H1 (cell line): ENCODE results near the gene LSM10. TPM values are rescaled to one million over a fixed set of nuclear protein-coding genes. Genes with fewer than 3 reads are reported as not detected.

Experiments used
- CTCF ChIA-PET: fragments of 300-600 bp; sonication (Branson Sonifier 250); formaldehyde crosslinking; loops from one replicate; lab custom pipeline; 2021; ENCODE audit not compliant: partially characterized antibody; lab: Charles Lee
- POLR2A ChIA-PET: fragments of 300-600 bp; sonication (Branson Sonifier 250); formaldehyde crosslinking; loops from one replicate; lab custom pipeline; 2021; ENCODE audit warnings: inconsistent platforms; ENCODE audit not compliant: partially characterized antibody; lab: Charles Lee
- DNase-seq, 2 experiments: peaks; one replicate each; pipeline versions ENCODE4 v3.0.0 to v3.0.0-alpha.2; 2010 to 2022; ENCODE audit warnings: low spot score in 2 of 2, low read depth in 1 of 2, mixed read lengths in 1 of 2
- FAIRE-seq: peaks from 2 replicates; lab custom pipeline; 2011; peaks lifted over from hg19 to GRCh38; lab: Jason Lieb, UNC
- H2AFZ ChIP-seq: 2 replicates; pipeline ENCODE4 v1.8.1; 2012; ENCODE audit warnings: low read length, inconsistent platforms
- H2AK5ac ChIP-seq: 2 replicates; pipeline ENCODE4 v1.6.1; 2013; ENCODE audit warnings: low read depth, low read length
- H2BK120ac ChIP-seq: replicated peaks from 2 replicates; pipeline ENCODE3; 2013; ENCODE audit warnings: low read depth, low read length, inconsistent platforms
- H2BK12ac ChIP-seq: 2 replicates; pipeline ENCODE4 v1.6.1; 2013; ENCODE audit warnings: low read depth, low read length
- H2BK15ac ChIP-seq: 2 replicates; pipeline ENCODE4 v1.6.1; 2013; ENCODE audit warnings: low read length
- H2BK20ac ChIP-seq: 2 replicates; pipeline ENCODE4 v1.6.1; 2013; ENCODE audit warnings: low read length
- H2BK5ac ChIP-seq: 2 replicates; pipeline ENCODE4 v1.6.1; 2013; ENCODE audit warnings: low read depth, low read length
- H3K14ac ChIP-seq: 2 replicates; pipeline ENCODE4 v1.6.1; 2013; ENCODE audit warnings: inconsistent platforms; ENCODE audit not compliant: insufficient read length
- H3K18ac ChIP-seq: 2 replicates; pipeline ENCODE4 v1.6.1; 2013; ENCODE audit warnings: low read length; ENCODE audit errors: extremely low read depth
- H3K23ac ChIP-seq: 2 replicates; pipeline ENCODE4 v1.6.1; 2013; ENCODE audit warnings: inconsistent platforms; ENCODE audit not compliant: insufficient read length
- H3K23me2 ChIP-seq: 2 replicates; pipeline ENCODE4 v1.6.1; 2013; ENCODE audit warnings: low read depth, low read length
- H3K27ac ChIP-seq: 2 replicates; pipeline ENCODE4 v1.6.1; 2011; ENCODE audit warnings: low read depth, low read length, inconsistent platforms
- H3K27me3 ChIP-seq, 4 experiments: replicated peaks in 1 of 4; 1 replicate in 1 of 4; 2 replicates in 3 of 4; pipeline versions ENCODE4 v1.6.1 to v1.8.1; 2011 to 2013; ENCODE audit warnings: low read length in 3 of 4, mild to moderate bottlenecking in 3 of 4, inconsistent platforms in 2 of 4, mixed read lengths in 2 of 4, moderate library complexity in 1 of 4; ENCODE audit not compliant: control insufficient read depth in 3 of 4, insufficient read depth in 3 of 4; ENCODE audit errors: extremely low read depth in 1 of 4
- H3K36me3 ChIP-seq, 4 experiments: 2 replicates each; pipeline versions ENCODE4 v1.6.1 to v1.8.1; 2011 to 2013; ENCODE audit warnings: mild to moderate bottlenecking in 4 of 4, low read length in 3 of 4, moderate library complexity in 2 of 4, control low read depth in 1 of 4, inconsistent platforms in 1 of 4; ENCODE audit not compliant: insufficient read depth in 4 of 4, control insufficient read depth in 2 of 4
- H3K4ac ChIP-seq: replicated peaks from 2 replicates; pipeline ENCODE3; 2013; ENCODE audit warnings: low read length, low read depth, mixed read lengths, inconsistent platforms; ENCODE audit not compliant: insufficient read length
- H3K4me1 ChIP-seq, 4 experiments: replicated peaks in 1 of 4; 1 replicate in 1 of 4; 2 replicates in 3 of 4; pipeline versions ENCODE4 v1.6.1 to v1.8.1; 2011 to 2013; ENCODE audit warnings: low read length in 3 of 4, inconsistent platforms in 2 of 4, mixed read lengths in 1 of 4; ENCODE audit not compliant: insufficient read depth in 4 of 4, control insufficient read depth in 3 of 4
- H3K4me2 ChIP-seq, 2 experiments: 2 replicates each; pipeline versions ENCODE4 v1.6.1 to v1.8.1; 2011 to 2013; ENCODE audit warnings: low read depth in 2 of 2, low read length in 2 of 2, control low read depth in 1 of 2, inconsistent platforms in 1 of 2, mild to moderate bottlenecking in 1 of 2; ENCODE audit not compliant: insufficient read depth in 1 of 2
- H3K4me3 ChIP-seq, 4 experiments: fragments of 200-600, 300-600 bp in 1 of 4; sonication (generic), shearing (Covaris generic), sonication (Bioruptor Twin) in 1 of 4; 2 replicates each; pipeline versions ENCODE4 v1.5.1 to v1.8.1; 2011 to 2016; ENCODE audit warnings: low read length in 4 of 4, low read depth in 3 of 4, control low read depth in 2 of 4, inconsistent platforms in 2 of 4, mild to moderate bottlenecking in 2 of 4, mixed read lengths in 1 of 4, moderate library complexity in 1 of 4; ENCODE audit not compliant: insufficient read depth in 2 of 4; ENCODE audit errors: extremely low read depth in 1 of 4
- H3K56ac ChIP-seq: replicated peaks from 2 replicates; pipeline ENCODE3; 2013; ENCODE audit warnings: low read depth, mild to moderate bottlenecking, mixed read lengths, low read length, inconsistent platforms; ENCODE audit not compliant: insufficient read length
- H3K79me1 ChIP-seq: 2 replicates; pipeline ENCODE4 v1.6.1; 2013; ENCODE audit warnings: low read depth, low read length, control low read depth
- H3K79me2 ChIP-seq, 2 experiments: 2 replicates each; pipeline versions ENCODE4 v1.6.1 to v1.8.1; 2012 to 2013; ENCODE audit warnings: low read length in 2 of 2, mild to moderate bottlenecking in 2 of 2, inconsistent platforms in 1 of 2; ENCODE audit not compliant: insufficient read depth in 2 of 2, control insufficient read depth in 1 of 2
- H3K9ac ChIP-seq, 4 experiments: replicated peaks in 1 of 4; 1 replicate in 1 of 4; 2 replicates in 3 of 4; pipeline versions ENCODE4 v1.6.1 to v1.8.1; 2011 to 2013; ENCODE audit warnings: low read depth in 3 of 4, low read length in 3 of 4, control low read depth in 2 of 4, mild to moderate bottlenecking in 2 of 4, moderate library complexity in 2 of 4, inconsistent platforms in 1 of 4; ENCODE audit errors: extremely low read depth in 1 of 4
- H3K9me3 ChIP-seq, 2 experiments: 2 replicates each; pipeline versions ENCODE4 v1.6.1 to v1.8.1; 2012 to 2013; ENCODE audit warnings: mild to moderate bottlenecking in 2 of 2, moderate library complexity in 2 of 2, control low read depth in 1 of 2, inconsistent platforms in 1 of 2, low read depth in 1 of 2, low read length in 1 of 2, mixed read lengths in 1 of 2; ENCODE audit not compliant: insufficient read depth in 2 of 2
- H4K20me1 ChIP-seq, 2 experiments: replicated peaks in 1 of 2; 2 replicates each; pipeline versions ENCODE3 to v1.8.1; 2011 to 2013; ENCODE audit warnings: inconsistent platforms in 2 of 2, low read length in 2 of 2, mild to moderate bottlenecking in 1 of 2; ENCODE audit not compliant: insufficient read depth in 2 of 2, control insufficient read depth in 1 of 2
- H4K5ac ChIP-seq: 2 replicates; pipeline ENCODE4 v1.6.1; 2013; ENCODE audit warnings: low read length, low read depth, mixed read lengths, inconsistent platforms; ENCODE audit not compliant: insufficient read length
- H4K8ac ChIP-seq: 2 replicates; pipeline ENCODE4 v1.8.0; 2013; ENCODE audit warnings: mild to moderate bottlenecking, moderate library complexity, low read length, inconsistent platforms; ENCODE audit not compliant: insufficient read depth; ENCODE audit errors: extremely low read depth
- H4K91ac ChIP-seq: replicated peaks from 2 replicates; pipeline ENCODE3; 2013; ENCODE audit warnings: low read length, mixed read lengths, inconsistent platforms; ENCODE audit not compliant: insufficient read length
- CBX5 ChIP-seq: fragments of 300-800, 300-1000 bp; sonication (generic); IDR thresholded peaks from 2 replicates; pipeline ENCODE4 v1.7.1; 2016; ENCODE audit warnings: antibody characterized with exemption, low read length, low read depth
- CBX8 ChIP-seq: fragments of 300-800, 300-1000 bp; sonication (generic); IDR thresholded peaks from 2 replicates; pipeline ENCODE4 v1.7.1; 2016; ENCODE audit warnings: low read depth, low read length, borderline replicate concordance
- CTCF ChIP-seq, 3 experiments: IDR thresholded peaks; 1 replicate in 2 of 3; 2 replicates in 1 of 3; pipeline versions ENCODE4 v1.5.1 to v1.6.1; 2011; ENCODE audit warnings: low read length in 3 of 3, mild to moderate bottlenecking in 3 of 3, inconsistent platforms in 2 of 3, low read depth in 1 of 3, moderate library complexity in 1 of 3; ENCODE audit not compliant: insufficient read depth in 1 of 3; ENCODE audit errors: control extremely low read depth in 1 of 3
- HDAC2 ChIP-seq, 2 experiments: fragments of 300-600 bp in 1 of 2; sonication (generic) in 1 of 2; IDR thresholded peaks; 2 replicates each; pipeline ENCODE4 v1.6.1; 2011 to 2012; ENCODE audit warnings: low read depth in 2 of 2, low read length in 2 of 2, mild to moderate bottlenecking in 2 of 2, moderate library complexity in 2 of 2, borderline replicate concordance in 1 of 2, inconsistent platforms in 1 of 2
- KDM4A ChIP-seq: IDR thresholded peaks from one replicate; pipeline ENCODE4 v1.7.1; 2012; ENCODE audit warnings: low read depth, mild to moderate bottlenecking, moderate library complexity, low read length, inconsistent platforms; ENCODE audit not compliant: severe bottlenecking
- MAX ChIP-seq: IDR thresholded peaks from 2 replicates; pipeline ENCODE4 v1.6.1; 2012; ENCODE audit warnings: inconsistent platforms
- RXRA ChIP-seq: IDR thresholded peaks from 2 replicates; pipeline ENCODE4 v1.6.1; 2011; ENCODE audit warnings: low read depth, mild to moderate bottlenecking, low read length, moderate library complexity; ENCODE audit not compliant: insufficient read depth
- SP1 ChIP-seq: IDR thresholded peaks from 2 replicates; pipeline ENCODE4 v1.6.1; 2011; ENCODE audit warnings: low read depth, low read length
- TAF7 ChIP-seq: optimal IDR thresholded peaks from 2 replicates; pipeline ENCODE3; 2011; ENCODE audit warnings: low read depth, mild to moderate bottlenecking, inconsistent platforms, low read length, moderate library complexity, borderline replicate concordance
- TCF12 ChIP-seq: IDR thresholded peaks from 2 replicates; pipeline ENCODE4 v1.6.1; 2011; ENCODE audit warnings: low read depth, mild to moderate bottlenecking, low read length
- WGBS, 2 experiments: shearing (Covaris generic) in 1 of 2; methylation state at CpG; one replicate each; pipeline versions ENCODE4 v1.1.6 to v1.1.7; 2013 to 2015; ENCODE audit warnings: low lambda C conversion rate in 2 of 2, mixed read lengths in 2 of 2, inconsistent platforms in 1 of 2, low coverage in 1 of 2, missing lambda C conversion rate in 1 of 2; ENCODE audit not compliant: insufficient replicate concordance in 2 of 2, insufficient coverage in 1 of 2, insufficient read length in 1 of 2; ENCODE audit errors: extremely low coverage in 1 of 2, missing lambda C conversion rate in 1 of 2; 5-methylcytosine and 5-hydroxymethylcytosine counted together
- polyA plus RNA-seq, 7 experiments: library from polyadenylated mRNA; depleted of rRNA in 3 of 7; stranded (reverse) in 5 of 7; unstranded in 2 of 7; fragments of >200 nt in 5 of 7; fragments of 200-250 nt in 2 of 7; gene quantifications; 1 replicate in 5 of 7; 2 replicates in 1 of 7; 4 replicates in 1 of 7; pipeline versions ENCODE4 v1.2.1 to v1.2.3, GENCODE V29; 2011 to 2013; ENCODE audit warnings: missing spikeins in 2 of 7, mixed read lengths in 2 of 7
- total RNA-seq: library from RNA; stranded (reverse); fragmentation: NEBNext Ultra II Directional; extraction: Animal tissue kit (Norgen Biotek cat#: 25700); gene quantifications from 2 replicates; pipeline ENCODE4 v1.2.1, GENCODE V29; 2021

The LSM10 gene
- total and polyA plus RNA-seq, 2 of the 8 experiments (the other 6 are each of a cell fraction or from before 2014, with no cell fraction given): 59.5 to 140 TPM

- Histone ChIP-seq H4K91ac (no peak overlapping the region), H3K18ac (no peak overlapping the region), H2BK20ac (no peak overlapping the region), H2BK15ac (no peak overlapping the region), H2BK12ac (no peak overlapping the region), H3K4me1 (no peaks in the 10 kb centered on the region), H3K27me3 (no peaks in the 10 kb centered on the region), H3K4ac (no peak overlapping the region), H3K79me2 (no peaks in the 10 kb centered on the region), H2BK120ac (no peak overlapping the region), H2AFZ (no peak overlapping the region), H2BK5ac (no peak overlapping the region), H4K5ac (no peak overlapping the region), H3K23ac (no peak overlapping the region), H3K27ac (no peak overlapping the region), H3K56ac (no peak overlapping the region), H3K9ac (no peak overlapping the region), H3K36me3 (peaks cover 4 to 25% (median 8%) of the 10 kb centered on the region in 4 experiments; a peak in 5 of 8 replicates), H3K4me2 (no peak overlapping the region), H4K8ac (no peak overlapping the region), H3K14ac (no peak overlapping the region), H3K4me3 (no peak overlapping the region), H3K9me3 (no peaks in the 10 kb centered on the region), H2AK5ac (no peak overlapping the region), H3K79me1 (no peaks in the 10 kb centered on the region), H3K23me2 (no peaks in the 10 kb centered on the region), H4K20me1 (peaks cover 2 to 3% of the 10 kb centered on the region in 2 experiments)
- DNase-seq: no peak
- FAIRE-seq: no peak
- ChIA-PET CTCF (interaction anchor here (1.1 to 10.0 kb wide), 6 partner anchors 9 to 211 kb away, joined by 3 to 150 read pairs (median 4); no protein-coding TSS in a partner anchor), POLR2A (interaction anchor here (1.2 to 3.1 kb wide), 3 partner anchors 42 to 56 kb away, joined by 3 to 10 read pairs (median 4); no protein-coding TSS in a partner anchor)
- 94% methylated on average over 7 of the region's 7 CpGs; no CpG with 5 or more reads in 1 of the 2 experiments for WGBS, 2 experiments
- TF ChIP-seq HDAC2 (IDR thresholded peaks at IDR 0.05; ENCODE audit: borderline replicate concordance in 1 of 2, low read depth in 2 of 2, low read length in 2 of 2) (no peak), TAF7 (no peak), CTCF (IDR thresholded peaks at IDR 0.05; ENCODE audit: control extremely low read depth in 1 of 3, insufficient read depth in 1 of 3, low read depth in 1 of 3, low read length in 3 of 3) (no peak), RXRA (no peak), CBX8 (no peak), TCF12 (no peak), CBX5 (no peak), MAX (no peak), KDM4A (no peak), SP1 (no peak)
These were observed 52.4 kb downstream of the LSM10 start for GRCh38 chr1:36345353-36345752.
